ENCODE measurements around the gene ZKSCAN1.

DNA sequence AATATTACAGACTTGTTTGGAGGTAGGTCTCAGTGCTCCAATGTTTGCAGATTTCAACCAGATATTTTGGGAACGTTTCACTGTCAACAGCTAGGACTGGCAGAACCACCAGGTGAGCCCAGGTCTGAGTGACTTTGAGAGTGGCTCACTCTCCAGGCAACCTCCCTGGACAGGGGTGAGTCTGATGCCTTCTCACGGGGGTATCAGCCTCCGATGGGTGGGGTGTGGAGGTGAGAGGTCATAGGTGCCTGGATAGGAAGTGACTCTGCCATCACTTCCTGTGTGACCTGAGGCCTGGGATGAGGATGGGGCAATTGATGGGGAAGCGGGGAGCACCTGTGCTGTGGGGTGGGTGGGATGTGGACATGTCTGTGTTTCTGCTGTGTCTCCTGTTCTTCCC, 44.2 kb upstream of the ZKSCAN1 start:
- TF ChIP-seq, protein P1, sequence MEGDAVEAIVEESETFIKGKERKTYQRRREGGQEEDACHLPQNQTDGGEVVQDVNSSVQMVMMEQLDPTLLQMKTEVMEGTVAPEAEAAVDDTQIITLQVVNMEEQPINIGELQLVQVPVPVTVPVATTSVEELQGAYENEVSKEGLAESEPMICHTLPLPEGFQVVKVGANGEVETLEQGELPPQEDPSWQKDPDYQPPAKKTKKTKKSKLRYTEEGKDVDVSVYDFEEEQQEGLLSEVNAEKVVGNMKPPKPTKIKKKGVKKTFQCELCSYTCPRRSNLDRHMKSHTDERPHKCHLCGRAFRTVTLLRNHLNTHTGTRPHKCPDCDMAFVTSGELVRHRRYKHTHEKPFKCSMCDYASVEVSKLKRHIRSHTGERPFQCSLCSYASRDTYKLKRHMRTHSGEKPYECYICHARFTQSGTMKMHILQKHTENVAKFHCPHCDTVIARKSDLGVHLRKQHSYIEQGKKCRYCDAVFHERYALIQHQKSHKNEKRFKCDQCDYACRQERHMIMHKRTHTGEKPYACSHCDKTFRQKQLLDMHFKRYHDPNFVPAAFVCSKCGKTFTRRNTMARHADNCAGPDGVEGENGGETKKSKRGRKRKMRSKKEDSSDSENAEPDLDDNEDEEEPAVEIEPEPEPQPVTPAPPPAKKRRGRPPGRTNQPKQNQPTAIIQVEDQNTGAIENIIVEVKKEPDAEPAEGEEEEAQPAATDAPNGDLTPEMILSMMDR (IDR thresholded peaks at IDR 0.05), result no peak
- no peak for TF ChIP-seq EP300 (IDR thresholded peaks at IDR 0.05)
